ENCODE results near the gene ZSWIM1.
A peak's percentile ranks its signal among the peaks of the same experiment; 100 is the strongest.

The ZSWIM1 gene

GRCh38 chr20:45902199-45902701, 21.2 kb downstream of the ZSWIM1 start:
- DNase-seq: no peak
- no peak for TF ChIP-seq GATA1 (IDR thresholded peaks at IDR 0.05; ENCODE audit: low read depth, low read length)
- TF ChIP-seq POLR2A (IDR thresholded peaks at IDR 0.05; ENCODE audit: low read length): no peak

DNA sequence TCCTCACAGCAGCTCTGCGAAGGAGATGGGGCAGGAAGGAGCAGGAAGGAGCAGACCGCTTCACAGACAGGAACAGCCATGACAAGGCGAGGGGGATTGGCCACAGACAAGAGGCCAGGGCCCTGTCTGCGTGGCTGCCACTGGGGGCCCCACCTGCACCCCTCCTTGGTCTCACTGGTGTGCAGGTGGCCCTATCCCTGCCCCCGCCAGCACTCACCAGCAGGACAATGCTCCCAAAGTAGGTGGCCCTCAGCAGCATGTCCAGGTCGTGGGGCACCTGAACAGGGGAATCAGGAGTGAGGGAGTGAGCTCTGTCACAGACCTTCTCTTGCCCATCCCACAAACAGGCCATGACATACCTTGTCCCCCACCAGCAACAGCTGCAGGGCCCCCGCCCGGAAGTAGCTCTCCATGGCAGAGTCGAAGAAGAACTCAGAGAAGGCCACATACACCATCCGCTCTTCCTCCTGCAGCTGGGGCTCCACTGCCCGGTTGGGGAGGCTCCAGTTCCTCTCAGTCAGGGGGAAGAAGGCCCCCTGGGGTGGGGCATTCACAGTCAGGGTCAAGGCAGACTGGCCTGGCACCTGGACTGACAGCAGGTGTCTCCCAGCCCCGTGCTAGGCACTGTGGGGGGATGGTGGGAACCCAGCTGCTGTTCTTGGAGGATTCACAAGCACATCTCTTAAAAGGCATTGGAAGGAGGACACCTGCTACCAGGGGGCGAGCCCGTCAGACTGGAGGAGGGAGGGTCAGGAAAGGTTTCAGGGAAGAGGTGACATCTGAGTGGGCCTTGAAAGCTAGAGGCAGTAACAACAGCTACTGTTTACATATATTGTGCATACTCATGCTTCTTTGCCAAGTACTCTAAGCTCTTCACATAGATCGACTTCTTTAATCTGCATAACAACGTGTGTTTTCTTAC, 23.8 kb downstream of the ZSWIM1 start:
- no peak for DNase-seq
- TF ChIP-seq POLR2A (IDR thresholded peaks at IDR 0.05; ENCODE audit: low read length): no peak

GRCh38 chr20:45905505-45906079, 24.6 kb downstream of the ZSWIM1 start:
- TF ChIP-seq GATA1 (IDR thresholded peaks at IDR 0.05; ENCODE audit: low read depth, low read length) (no peak), POLR2A (IDR thresholded peaks at IDR 0.05; ENCODE audit: low read length) (no peak)
- peak in 1 of 2 experiments; percentile 20 for DNase-seq

- TF ChIP-seq GATA1 (IDR thresholded peaks at IDR 0.05; ENCODE audit: low read depth, low read length) (no peak), POLR2A (IDR thresholded peaks at IDR 0.05; ENCODE audit: low read length) (no peak)
- no peak for DNase-seq
Measured at GRCh38 chr20:45907219-45907948, 26.4 kb downstream of the ZSWIM1 start.

DNA sequence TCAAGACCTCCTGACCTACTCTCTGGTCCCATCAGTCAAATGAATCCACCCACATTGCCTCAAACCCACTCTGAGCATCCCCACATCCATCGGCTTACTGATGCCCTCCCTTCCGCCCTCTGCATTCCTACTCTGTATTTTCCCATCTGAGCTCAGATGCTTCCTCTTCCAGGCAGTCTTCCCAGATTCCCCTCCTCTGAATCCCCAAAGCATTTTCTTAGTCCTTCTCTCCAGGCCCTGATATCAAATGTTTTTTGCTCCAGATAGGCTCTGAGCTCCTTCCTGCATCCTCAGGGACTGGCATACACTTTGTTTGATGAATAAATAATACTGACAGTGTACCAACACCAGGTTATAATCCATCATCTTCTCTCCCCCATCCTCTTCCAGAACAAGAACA, 27.1 kb downstream of the ZSWIM1 start:
- no peak for TF ChIP-seq GATA1 (IDR thresholded peaks at IDR 0.05; ENCODE audit: low read depth, low read length)
- no peak for TF ChIP-seq POLR2A (IDR thresholded peaks at IDR 0.05; ENCODE audit: low read length)
- DNase-seq: no peak

- no peak for DNase-seq
- TF ChIP-seq POLR2A (IDR thresholded peaks at IDR 0.05; ENCODE audit: low read length): no peak
- no peak for TF ChIP-seq GATA1 (IDR thresholded peaks at IDR 0.05; ENCODE audit: low read depth, low read length)
Measured at GRCh38 chr20:45909336-45909808, 28.3 kb downstream of the ZSWIM1 start.

- no peak for TF ChIP-seq GATA1 (IDR thresholded peaks at IDR 0.05; ENCODE audit: low read depth, low read length)
- TF ChIP-seq POLR2A (IDR thresholded peaks at IDR 0.05; ENCODE audit: low read length): no peak
Measured at GRCh38 chr20:45909817-45910669, 29.0 kb downstream of the ZSWIM1 start.

GRCh38 chr20:45910670-45911485, 29.9 kb downstream of the ZSWIM1 start:
- peak; percentile 100 for DNase-seq

More at GRCh38 chr20:45909817-45910669, 29.0 kb downstream of the ZSWIM1 start:
- peak in 1 of 2 experiments; percentile 30 for DNase-seq

DNA sequence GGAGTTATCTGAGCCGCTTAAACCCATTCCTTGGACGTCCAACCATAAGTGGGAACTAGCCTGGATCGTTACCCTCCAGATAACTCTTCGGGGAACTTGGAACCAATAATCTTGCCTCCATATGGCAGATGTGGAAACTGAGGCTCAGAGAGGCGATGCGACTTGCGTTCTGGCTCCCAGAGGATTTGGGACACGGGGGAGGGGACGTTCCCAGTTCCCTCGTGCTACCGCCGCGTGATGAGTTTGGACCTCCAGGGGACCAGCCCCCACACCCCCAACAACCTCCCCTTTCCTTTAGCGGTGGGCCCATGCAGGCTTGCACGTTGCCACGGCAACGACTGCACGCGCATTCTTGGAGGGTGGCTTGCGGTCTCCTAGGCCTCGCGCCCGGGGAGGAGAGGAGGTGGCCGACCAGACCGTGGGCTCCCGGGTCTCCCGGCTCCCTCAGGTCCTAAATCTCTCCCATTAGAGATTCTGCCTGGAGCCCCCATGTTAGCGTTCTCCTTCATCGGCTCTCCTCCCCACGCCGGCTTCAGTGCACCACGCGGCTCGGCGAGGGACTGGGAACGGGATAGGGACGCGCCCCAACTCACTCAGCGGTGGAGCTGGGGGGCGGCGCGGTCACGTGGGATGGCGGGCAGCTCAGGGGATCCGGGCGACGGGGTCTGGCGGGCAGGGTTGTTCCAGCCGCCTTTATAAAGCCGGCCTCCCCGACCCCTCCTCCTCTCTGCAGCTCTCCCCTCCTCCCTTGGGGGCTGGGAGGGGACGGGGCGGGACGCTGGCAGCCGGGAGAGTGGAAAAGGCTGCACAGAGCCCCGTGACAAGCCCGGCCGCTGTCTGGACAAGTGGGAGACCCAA, 30.7 kb downstream of the ZSWIM1 start, which contains the start of gene PLTP:
PLTP (minus strand) TSS at position 670 of the 858 bp plus-strand sequence. CDS start 703 bp downstream, outside the sequence.
- peak; percentile 9 for TF ChIP-seq POLR2A (IDR thresholded peaks at IDR 0.05; ENCODE audit: low read length)
- TF ChIP-seq GATA1 (IDR thresholded peaks at IDR 0.05; ENCODE audit: low read depth, low read length): no peak
- peak; percentile 66 to 69 for DNase-seq

More at GRCh38 chr20:45910670-45911485, 29.9 kb downstream of the ZSWIM1 start:
- TF ChIP-seq GATA1 (IDR thresholded peaks at IDR 0.05; ENCODE audit: low read depth, low read length) (no peak), POLR2A (IDR thresholded peaks at IDR 0.05; ENCODE audit: low read length) (peak; percentile 64)

GRCh38 chr20:45912344-45912682, 31.3 kb downstream of the ZSWIM1 start:
- no peak for TF ChIP-seq POLR2A (IDR thresholded peaks at IDR 0.05; ENCODE audit: low read length)
- TF ChIP-seq GATA1 (IDR thresholded peaks at IDR 0.05; ENCODE audit: low read depth, low read length): no peak

DNA sequence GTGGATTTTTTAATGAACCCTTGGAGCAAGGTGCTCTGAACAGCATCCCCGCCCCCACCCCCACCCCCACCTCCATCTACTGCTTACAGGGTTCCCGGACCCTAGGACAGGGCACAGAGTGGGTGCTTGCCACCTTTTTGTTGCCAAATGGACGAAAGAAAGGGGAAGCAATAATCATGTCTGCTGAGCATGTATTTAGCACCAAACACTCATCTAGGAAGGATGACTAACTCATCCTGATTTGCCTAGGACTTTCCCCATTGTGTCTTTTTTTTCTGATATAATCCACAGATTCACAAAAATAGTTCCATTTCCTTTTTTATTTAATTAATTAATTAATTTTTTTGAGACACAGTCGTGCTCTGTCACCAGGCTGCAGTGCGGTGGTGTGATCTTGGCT, 32.1 kb downstream of the ZSWIM1 start:
- no peak for TF ChIP-seq POLR2A (IDR thresholded peaks at IDR 0.05; ENCODE audit: low read length)
- no peak for TF ChIP-seq GATA1 (IDR thresholded peaks at IDR 0.05; ENCODE audit: low read depth, low read length)
- DNase-seq: no peak

More at GRCh38 chr20:45912344-45912682, 31.3 kb downstream of the ZSWIM1 start:
- no peak for DNase-seq
